ENCODE data around the gene ZDHHC21.

DNA sequence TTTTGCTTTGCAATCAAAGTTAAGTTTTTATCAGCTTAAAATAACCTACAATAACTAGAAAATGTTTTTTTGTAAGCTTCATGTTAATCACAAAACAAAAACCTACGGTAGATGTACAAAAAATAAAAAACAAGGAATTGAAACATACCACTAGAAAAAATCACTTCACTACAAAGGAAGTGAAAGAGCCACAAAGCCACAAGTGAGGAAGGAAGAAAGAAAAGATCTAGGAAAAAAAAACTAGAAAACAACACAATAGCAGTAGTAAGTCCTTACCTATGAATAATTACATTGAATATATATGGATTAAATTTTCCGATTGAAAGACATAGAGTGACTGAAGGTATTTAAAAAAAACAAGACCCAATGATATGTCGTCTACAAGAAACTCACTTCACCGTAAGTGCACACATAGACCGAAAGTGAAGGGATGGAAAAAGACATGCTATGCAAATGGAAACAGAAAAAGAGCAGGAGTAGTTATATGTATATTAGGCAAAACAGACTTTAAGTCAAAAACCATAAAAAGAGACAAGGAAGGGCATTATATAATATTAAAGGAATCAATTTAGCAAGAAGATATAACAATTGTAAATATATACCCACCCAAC is 13.4 kb upstream of the ZDHHC21 start:
- TF ChIP-seq TCF12 (IDR thresholded peaks at IDR 0.05; ENCODE audit: low read depth) (no peak), NFIC (IDR thresholded peaks at IDR 0.05) (no peak), CREB1 (IDR thresholded peaks at IDR 0.05; ENCODE audit: low read depth) (no peak), ZBTB7A (IDR thresholded peaks at IDR 0.05; ENCODE audit: low read depth) (no peak), YY1 (IDR thresholded peaks at IDR 0.05; ENCODE audit: low read depth) (no peak), FOXM1 (IDR thresholded peaks at IDR 0.05; ENCODE audit: borderline replicate concordance, low read depth) (no peak), TEAD4 (IDR thresholded peaks at IDR 0.05) (no peak), CEBPB (IDR thresholded peaks at IDR 0.05) (no peak), RAD21 (IDR thresholded peaks at IDR 0.05; ENCODE audit: low read depth) (no peak), EP300 (IDR thresholded peaks at IDR 0.05; ENCODE audit: borderline replicate concordance) (no peak)
- TF ChIP-seq, protein P1, sequence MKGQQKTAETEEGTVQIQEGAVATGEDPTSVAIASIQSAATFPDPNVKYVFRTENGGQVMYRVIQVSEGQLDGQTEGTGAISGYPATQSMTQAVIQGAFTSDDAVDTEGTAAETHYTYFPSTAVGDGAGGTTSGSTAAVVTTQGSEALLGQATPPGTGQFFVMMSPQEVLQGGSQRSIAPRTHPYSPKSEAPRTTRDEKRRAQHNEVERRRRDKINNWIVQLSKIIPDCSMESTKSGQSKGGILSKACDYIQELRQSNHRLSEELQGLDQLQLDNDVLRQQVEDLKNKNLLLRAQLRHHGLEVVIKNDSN (IDR thresholded peaks at IDR 0.05) = no peak
- TF ChIP-seq, protein P2, sequence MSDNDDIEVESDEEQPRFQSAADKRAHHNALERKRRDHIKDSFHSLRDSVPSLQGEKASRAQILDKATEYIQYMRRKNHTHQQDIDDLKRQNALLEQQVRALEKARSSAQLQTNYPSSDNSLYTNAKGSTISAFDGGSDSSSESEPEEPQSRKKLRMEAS (IDR thresholded peaks at IDR 0.05) = no peak
- TF ChIP-seq, protein P3, sequence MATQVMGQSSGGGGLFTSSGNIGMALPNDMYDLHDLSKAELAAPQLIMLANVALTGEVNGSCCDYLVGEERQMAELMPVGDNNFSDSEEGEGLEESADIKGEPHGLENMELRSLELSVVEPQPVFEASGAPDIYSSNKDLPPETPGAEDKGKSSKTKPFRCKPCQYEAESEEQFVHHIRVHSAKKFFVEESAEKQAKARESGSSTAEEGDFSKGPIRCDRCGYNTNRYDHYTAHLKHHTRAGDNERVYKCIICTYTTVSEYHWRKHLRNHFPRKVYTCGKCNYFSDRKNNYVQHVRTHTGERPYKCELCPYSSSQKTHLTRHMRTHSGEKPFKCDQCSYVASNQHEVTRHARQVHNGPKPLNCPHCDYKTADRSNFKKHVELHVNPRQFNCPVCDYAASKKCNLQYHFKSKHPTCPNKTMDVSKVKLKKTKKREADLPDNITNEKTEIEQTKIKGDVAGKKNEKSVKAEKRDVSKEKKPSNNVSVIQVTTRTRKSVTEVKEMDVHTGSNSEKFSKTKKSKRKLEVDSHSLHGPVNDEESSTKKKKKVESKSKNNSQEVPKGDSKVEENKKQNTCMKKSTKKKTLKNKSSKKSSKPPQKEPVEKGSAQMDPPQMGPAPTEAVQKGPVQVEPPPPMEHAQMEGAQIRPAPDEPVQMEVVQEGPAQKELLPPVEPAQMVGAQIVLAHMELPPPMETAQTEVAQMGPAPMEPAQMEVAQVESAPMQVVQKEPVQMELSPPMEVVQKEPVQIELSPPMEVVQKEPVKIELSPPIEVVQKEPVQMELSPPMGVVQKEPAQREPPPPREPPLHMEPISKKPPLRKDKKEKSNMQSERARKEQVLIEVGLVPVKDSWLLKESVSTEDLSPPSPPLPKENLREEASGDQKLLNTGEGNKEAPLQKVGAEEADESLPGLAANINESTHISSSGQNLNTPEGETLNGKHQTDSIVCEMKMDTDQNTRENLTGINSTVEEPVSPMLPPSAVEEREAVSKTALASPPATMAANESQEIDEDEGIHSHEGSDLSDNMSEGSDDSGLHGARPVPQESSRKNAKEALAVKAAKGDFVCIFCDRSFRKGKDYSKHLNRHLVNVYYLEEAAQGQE (IDR thresholded peaks at IDR 0.05; ENCODE audit: low read depth) = no peak

Data from Ishikawa (cell line).